GM12873 (cell line): Measurements from ENCODE around the gene C10orf88.

Experiments
- CTCF ChIP-seq: IDR thresholded peaks from 2 replicates; pipeline ENCODE4 v1.5.1; 2012; ENCODE audit warnings: low read depth, mild to moderate bottlenecking, moderate library complexity, low read length, control low read depth; ENCODE audit not compliant: insufficient read depth; ENCODE audit errors: missing control alignments

The C10orf88 gene

GRCh38 chr10:122981066-122981464 lies 27.0 kb upstream of the C10orf88 start:
- TF ChIP-seq CTCF: peak; percentile 58

DNA sequence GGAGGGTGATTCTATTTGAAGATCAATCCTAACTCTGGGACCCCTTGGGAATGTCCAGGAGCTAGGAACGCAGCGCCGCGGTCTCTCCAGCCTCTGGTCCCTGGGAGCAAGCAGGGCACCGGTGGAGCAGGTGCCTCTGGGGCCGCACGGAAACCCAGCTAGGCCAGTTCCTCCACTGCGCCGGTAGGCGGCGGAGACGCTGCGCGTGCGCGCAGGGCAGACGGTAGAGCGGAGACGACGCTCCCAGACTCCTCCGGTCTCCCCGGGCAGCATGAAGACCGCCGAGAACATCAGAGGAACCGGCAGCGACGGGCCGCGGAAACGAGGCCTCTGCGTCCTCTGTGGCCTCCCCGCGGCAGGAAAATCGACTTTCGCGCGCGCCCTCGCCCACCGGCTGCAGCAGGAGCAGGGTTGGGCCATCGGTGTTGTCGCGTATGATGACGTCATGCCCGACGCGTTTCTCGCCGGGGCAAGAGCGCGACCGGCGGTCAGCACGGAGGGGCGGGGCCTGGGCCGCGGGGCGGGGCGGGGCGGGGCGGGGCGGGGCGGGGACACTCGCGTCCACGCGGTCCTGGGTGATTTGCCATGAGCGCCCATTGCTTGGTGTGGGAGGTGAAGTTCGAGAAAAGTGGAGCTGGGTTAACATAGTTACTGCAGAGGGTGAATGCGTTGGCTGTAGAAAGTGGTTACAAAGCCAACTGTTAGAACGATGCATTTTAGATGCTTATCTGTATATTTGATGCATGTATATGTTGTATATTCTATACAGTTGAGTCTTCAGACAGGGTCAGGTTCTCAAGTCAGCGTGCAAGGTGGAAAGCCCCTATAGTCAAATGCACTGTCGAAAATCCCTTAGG lies 26.4 kb upstream of the C10orf88 start, which contains the start of gene PSTK:
Gene PSTK (plus strand): TSS at position 193 of the 857 bp plus-strand sequence. CDS start 79 bp downstream, at position 272.
- peak; percentile 98 for TF ChIP-seq CTCF

DNA sequence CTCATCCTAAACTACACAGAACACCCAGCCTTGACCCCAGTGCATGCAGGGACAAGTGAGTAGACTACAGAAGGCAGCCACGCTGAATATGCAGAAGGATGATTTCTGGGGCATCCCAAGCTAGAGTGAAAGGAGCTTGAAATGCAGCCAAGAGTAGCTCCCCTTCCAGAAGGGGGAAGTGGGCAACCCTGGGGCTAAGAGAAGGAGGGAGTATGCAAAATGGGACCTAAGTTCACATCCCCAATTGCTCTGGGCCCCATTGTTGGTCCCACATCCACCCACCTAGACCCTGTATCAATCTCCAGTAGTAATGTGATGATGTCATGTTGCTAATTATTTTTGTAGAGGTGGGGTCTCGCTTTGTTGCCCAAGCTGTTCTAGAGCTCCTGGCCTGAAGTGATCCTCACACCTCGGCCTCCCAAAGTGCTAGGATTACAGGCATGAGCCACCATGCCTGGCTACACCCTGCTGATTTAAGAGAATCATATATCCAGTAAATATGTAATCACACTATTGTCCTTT lies 20.6 kb upstream of the C10orf88 start:
- no peak for TF ChIP-seq CTCF

DNA sequence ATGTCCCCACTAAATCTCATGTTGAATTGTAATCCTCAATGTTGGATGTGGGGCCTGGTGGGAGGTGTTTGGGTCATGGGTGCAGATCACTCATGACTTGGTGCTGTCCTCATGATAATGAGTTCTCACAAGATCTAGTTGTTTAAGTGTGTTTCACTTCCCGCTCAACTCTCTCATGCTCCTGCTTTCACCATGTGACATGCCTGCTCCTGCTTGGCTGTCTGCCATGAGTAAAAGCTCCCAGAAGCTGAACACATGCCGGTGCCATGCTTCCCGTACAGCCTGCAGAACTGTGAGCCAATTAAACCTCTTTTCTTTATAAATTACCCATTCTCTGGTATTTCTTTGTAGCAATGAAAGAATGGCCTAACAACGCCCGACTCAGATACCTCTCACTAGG lies 20.0 kb upstream of the C10orf88 start:
- TF ChIP-seq CTCF: no peak

- no peak for TF ChIP-seq CTCF
These were observed 14.7 kb upstream of the C10orf88 start for GRCh38 chr10:122968698-122969097.

GRCh38 chr10:122966879-122967278 lies 12.9 kb upstream of the C10orf88 start:
- TF ChIP-seq CTCF: no peak

- TF ChIP-seq CTCF: no peak
These were observed 8.4 kb upstream of the C10orf88 start for GRCh38 chr10:122962405-122962804.
